KMS-11 (cell line): Measurements from ENCODE around the gene UBR3.

Experiments used
- H2AFZ ChIP-seq: fragments of 200-600 bp; sonication (generic); 2 replicates; pipeline ENCODE4 v1.6.1; 2016; ENCODE audit warnings: antibody characterized with exemption, mixed run types, low read depth
- H3K27ac ChIP-seq: fragments of 200-600 bp; sonication (generic); 2 replicates; pipeline ENCODE4 v1.6.1; 2016; ENCODE audit warnings: mild to moderate bottlenecking, mixed run types
- H3K27me3 ChIP-seq: fragments of 200-600 bp; sonication (generic); 2 replicates; pipeline ENCODE4 v1.6.1; 2017; ENCODE audit warnings: mild to moderate bottlenecking, low read depth, mixed run types, moderate library complexity; ENCODE audit not compliant: insufficient read depth
- H3K36me3 ChIP-seq: fragments of 200-600 bp; sonication (generic); 2 replicates; pipeline ENCODE4 v1.6.1; 2017; ENCODE audit warnings: mild to moderate bottlenecking, mixed run types; ENCODE audit not compliant: insufficient read depth
- H3K4me1 ChIP-seq: fragments of 200-600 bp; sonication (generic); 2 replicates; pipeline ENCODE4 v1.6.1; 2016; ENCODE audit warnings: mild to moderate bottlenecking, low read depth, mixed run types; ENCODE audit not compliant: poor library complexity, severe bottlenecking
- H3K4me2 ChIP-seq: fragments of 200-600 bp; sonication (generic); 2 replicates; pipeline ENCODE4 v1.7.0; 2016; ENCODE audit warnings: mild to moderate bottlenecking, mixed run types
- H3K4me3 ChIP-seq: fragments of 200-600 bp; sonication (generic); IDR thresholded peaks from 2 replicates; pipeline ENCODE4 v1.6.1; 2017; ENCODE audit warnings: low read depth, low read length, mixed read lengths; ENCODE audit not compliant: insufficient read depth
- H3K79me2 ChIP-seq: fragments of 200-600 bp; sonication (generic); 2 replicates; pipeline ENCODE4 v1.6.1; 2016; ENCODE audit warnings: low read depth, mixed run types; ENCODE audit not compliant: insufficient read depth
- H3K9ac ChIP-seq: fragments of 200-600 bp; sonication (generic); 2 replicates; pipeline ENCODE4 v1.6.1; 2016; ENCODE audit warnings: mild to moderate bottlenecking, mixed run types
- H4K20me1 ChIP-seq: fragments of 200-600 bp; sonication (generic); 2 replicates; pipeline ENCODE4 v1.6.1; 2016; ENCODE audit warnings: mild to moderate bottlenecking, mixed run types; ENCODE audit not compliant: insufficient read depth
- CTCF ChIP-seq: fragments of 200-600 bp; sonication (generic); conservative IDR thresholded peaks from 2 replicates; pipeline ENCODE4 v1.6.1; 2017; ENCODE audit warnings: low read depth, mild to moderate bottlenecking, antibody characterized with exemption, low read length, moderate library complexity, mixed read lengths

UBR3 gene

GRCh38 chr2:170086117-170086688 lies 258.9 kb downstream of the UBR3 start:
- no peaks in the 10 kb centered on the region for H4K20me1 ChIP-seq
- TF ChIP-seq CTCF = no peak
- no peak overlapping the region for H3K27ac ChIP-seq
- peaks cover 8% of the 10 kb centered on the region for H3K4me1 ChIP-seq
- H3K4me2 ChIP-seq = no peak overlapping the region
- H3K36me3 ChIP-seq = no peaks in the 10 kb centered on the region
- no peaks in the 10 kb centered on the region for H3K27me3 ChIP-seq
- H2AFZ ChIP-seq = no peak overlapping the region
- no peaks in the 10 kb centered on the region for H3K79me2 ChIP-seq
- H3K4me3 ChIP-seq = no peak overlapping the region
- H3K9ac ChIP-seq = no peak overlapping the region

DNA sequence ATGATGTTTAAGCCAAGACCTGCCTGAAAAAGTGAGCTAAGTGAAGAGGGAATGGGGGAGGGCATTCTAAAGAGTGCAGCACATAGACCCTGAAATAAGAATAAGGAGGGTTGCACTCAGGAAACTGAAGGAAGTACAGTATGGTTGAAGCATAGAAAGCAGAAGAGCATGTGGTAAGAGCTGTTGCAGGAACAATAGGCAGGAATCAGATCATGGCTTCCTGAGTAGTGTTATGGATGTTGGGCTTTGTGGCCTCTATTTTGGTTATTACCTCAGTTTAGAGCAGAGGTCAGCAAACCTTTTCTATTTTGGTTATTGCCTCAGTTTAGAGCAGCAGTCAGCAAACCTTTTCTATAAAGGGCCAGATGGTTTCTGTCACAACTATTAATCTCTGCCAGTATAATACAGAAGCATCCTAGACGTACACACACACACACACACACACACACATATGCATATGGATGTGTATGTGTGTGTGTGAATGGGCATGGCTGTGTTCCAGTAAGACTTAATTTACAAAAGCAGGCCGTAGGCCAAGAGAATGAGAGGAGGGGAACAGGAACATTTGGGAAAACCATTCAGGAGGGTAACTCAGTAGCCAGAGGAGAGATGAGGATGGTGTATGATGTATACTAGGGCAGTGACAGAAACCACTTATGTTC lies 259.6 kb downstream of the UBR3 start:
- TF ChIP-seq CTCF = no peak
- Histone ChIP-seq H3K27ac (no peak overlapping the region), H3K9ac (no peak overlapping the region)

DNA sequence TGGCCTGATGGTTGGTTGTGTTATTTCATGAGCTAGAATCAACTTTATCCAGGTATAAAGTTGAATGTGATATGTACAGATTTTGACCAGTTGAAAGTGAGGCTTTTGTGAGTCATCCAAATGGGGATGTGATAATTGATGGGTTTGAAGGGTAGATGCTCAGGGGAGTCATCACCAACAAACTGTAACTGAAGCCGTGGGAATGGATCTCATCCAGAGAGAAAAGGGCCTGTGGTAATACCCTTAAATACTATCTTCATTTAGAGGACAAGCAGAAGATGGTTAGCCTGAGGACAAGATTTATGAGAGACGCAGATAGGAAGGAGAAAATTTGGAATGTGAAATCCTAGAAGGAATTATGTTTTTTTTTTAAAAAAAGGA lies 260.1 kb downstream of the UBR3 start:
- TF ChIP-seq CTCF = no peak

More for the DNA sequence above, 259.6 kb downstream of the UBR3 start:
- H3K4me1 ChIP-seq = peaks cover 8% of the 10 kb centered on the region
- no peaks in the 10 kb centered on the region for H3K79me2 ChIP-seq
- H3K4me3 ChIP-seq = no peak overlapping the region
- H2AFZ ChIP-seq = no peak overlapping the region
- H3K4me2 ChIP-seq = no peak overlapping the region
- no peaks in the 10 kb centered on the region for H3K27me3 ChIP-seq
- no peaks in the 10 kb centered on the region for H4K20me1 ChIP-seq
- H3K36me3 ChIP-seq = no peaks in the 10 kb centered on the region

DNA sequence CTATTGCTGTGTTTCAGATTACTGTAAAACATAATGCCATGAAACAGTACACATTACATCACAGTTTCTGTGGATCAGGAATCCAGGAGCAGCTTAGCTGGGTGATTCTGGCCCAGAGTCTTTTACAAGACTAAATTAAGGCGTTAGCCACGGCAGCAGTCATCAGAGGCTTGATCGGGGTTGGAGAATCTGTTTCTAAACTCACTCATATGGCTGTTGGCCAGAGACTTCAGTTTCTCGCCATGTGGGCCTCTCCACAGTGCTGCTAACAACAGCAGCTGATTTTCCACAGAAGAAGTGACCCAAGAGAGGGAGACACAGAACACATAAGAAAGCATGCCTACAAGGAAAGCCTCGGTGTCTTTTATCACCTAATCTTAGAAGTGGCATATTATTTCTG lies 261.5 kb downstream of the UBR3 start:
- no peak overlapping the region for H3K9ac ChIP-seq
- H3K27me3 ChIP-seq = no peaks in the 10 kb centered on the region
- H3K4me3 ChIP-seq = no peak overlapping the region
- peaks cover 8% of the 10 kb centered on the region for H3K4me1 ChIP-seq
- no peak overlapping the region for H2AFZ ChIP-seq
- H3K36me3 ChIP-seq = no peaks in the 10 kb centered on the region
- H4K20me1 ChIP-seq = no peaks in the 10 kb centered on the region
- H3K79me2 ChIP-seq = no peaks in the 10 kb centered on the region
- TF ChIP-seq CTCF = no peak
- H3K27ac ChIP-seq = no peak overlapping the region
- no peak overlapping the region for H3K4me2 ChIP-seq

More for the DNA sequence above, 260.1 kb downstream of the UBR3 start:
- no peak overlapping the region for H3K27ac ChIP-seq
- H3K79me2 ChIP-seq = no peaks in the 10 kb centered on the region
- H3K4me3 ChIP-seq = no peak overlapping the region
- H3K9ac ChIP-seq = no peak overlapping the region
- H2AFZ ChIP-seq = no peak overlapping the region
- no peak overlapping the region for H3K4me2 ChIP-seq
- no peaks in the 10 kb centered on the region for H3K27me3 ChIP-seq
- H4K20me1 ChIP-seq = no peaks in the 10 kb centered on the region
- H3K36me3 ChIP-seq = no peaks in the 10 kb centered on the region
- H3K4me1 ChIP-seq = peaks cover 8% of the 10 kb centered on the region
